HG02981 (cell line): Measurements from ENCODE around the gene SVIL.
"Not testable (repeated sequence)": the region's sequence is repeated elsewhere in the genome, so short reads cannot be mapped to it uniquely, and the experiment has no call there.

Experiments used
- ATAC-seq: cut with Tn5 transposase; IDR thresholded peaks from one replicate; pipeline ENCODE4 v1.9.1; 2021; ENCODE audit warnings: mild to moderate bottlenecking, moderate library complexity; ENCODE audit not compliant: unreplicated experiment

SVIL gene

GRCh38 chr10:29545122-29545521 lies 89.6 kb downstream of the SVIL start:
- ATAC-seq = no peak

DNA sequence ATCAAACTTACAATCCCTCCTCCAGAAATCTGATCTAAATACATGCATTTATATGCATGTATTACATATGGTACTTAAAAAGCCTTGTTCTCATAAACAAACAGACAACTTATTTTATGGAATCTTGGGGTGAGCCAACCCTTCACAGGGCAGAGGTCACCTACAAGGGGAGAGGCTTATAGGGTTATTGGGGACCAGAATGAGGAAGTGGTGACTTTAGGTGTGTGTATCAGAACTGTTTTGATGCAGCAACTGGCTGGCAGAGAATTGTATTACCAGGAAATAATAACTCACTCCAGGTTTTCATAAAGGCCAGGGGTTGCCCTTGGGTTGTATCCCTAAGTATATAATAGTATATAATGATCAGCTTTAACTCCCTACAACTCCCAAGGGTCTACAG lies 91.1 kb downstream of the SVIL start:
- no peak for ATAC-seq

GRCh38 chr10:29542723-29543122 lies 92.0 kb downstream of the SVIL start:
- ATAC-seq = no peak

DNA sequence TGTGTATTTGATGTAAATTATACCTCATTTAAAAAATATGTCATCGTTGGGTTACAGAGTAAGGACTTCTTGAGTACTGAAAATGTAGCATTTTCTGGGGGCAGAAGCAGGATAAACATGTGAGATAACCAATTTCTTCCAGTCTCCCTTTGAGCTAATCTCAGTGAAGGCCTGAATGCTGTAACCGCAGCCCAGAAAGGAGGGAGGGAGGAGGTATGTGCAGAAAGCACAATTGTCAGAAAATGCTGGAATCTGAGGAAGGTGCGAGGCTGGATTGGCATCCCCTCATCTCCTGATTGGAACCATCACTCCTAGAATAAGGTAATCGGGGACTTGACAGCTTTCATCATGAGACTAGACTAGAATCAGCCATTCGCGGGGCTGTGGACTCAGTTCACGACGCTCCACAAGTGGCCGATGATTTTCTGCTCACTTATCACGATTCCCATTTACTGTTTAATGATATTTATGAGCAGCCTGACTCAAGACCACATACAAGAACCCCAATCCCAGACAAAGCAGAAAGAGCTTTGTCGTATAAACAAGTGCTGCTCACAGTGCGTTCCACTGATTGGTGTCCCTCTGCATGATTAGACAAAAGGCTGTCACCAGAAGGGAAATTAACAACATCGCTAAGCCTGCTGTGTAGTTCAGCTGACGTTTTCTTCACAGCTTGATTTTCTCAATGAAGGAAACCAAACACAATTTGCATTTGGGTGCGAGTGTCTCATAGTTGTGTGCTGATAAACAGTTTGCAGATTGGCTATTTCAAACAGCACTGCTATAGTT lies 93.2 kb downstream of the SVIL start:
- no peak for ATAC-seq

- ATAC-seq = no peak
Observed at GRCh38 chr10:29540016-29540415, 94.8 kb downstream of the SVIL start.

- no peak for ATAC-seq
Observed at GRCh38 chr10:29539412-29539811, 95.4 kb downstream of the SVIL start.

DNA sequence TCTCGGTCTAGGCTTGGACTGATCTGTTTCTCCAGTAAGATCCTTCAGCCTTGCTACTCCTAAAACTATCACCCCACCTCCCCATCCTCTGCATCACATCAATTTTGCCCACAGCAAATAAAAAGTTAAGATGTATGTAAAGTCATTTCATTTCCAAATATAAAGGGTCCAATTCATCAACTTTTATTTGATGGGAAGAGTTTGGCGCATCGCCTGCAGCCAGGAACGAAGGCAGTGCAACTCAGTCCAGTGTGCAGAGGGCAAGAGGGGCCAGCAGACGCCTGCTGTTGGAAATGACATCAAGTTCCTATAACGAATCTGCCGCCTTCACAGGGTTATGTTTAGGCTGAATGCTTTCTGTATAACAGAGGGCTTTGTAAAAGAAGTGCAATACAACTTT lies 97.0 kb downstream of the SVIL start:
- ATAC-seq = no peak

GRCh38 chr10:29536691-29537090 lies 98.1 kb downstream of the SVIL start:
- not testable (repeated sequence) for ATAC-seq

GRCh38 chr10:29535778-29536453 lies 98.9 kb downstream of the SVIL start:
- ATAC-seq = no peak

DNA sequence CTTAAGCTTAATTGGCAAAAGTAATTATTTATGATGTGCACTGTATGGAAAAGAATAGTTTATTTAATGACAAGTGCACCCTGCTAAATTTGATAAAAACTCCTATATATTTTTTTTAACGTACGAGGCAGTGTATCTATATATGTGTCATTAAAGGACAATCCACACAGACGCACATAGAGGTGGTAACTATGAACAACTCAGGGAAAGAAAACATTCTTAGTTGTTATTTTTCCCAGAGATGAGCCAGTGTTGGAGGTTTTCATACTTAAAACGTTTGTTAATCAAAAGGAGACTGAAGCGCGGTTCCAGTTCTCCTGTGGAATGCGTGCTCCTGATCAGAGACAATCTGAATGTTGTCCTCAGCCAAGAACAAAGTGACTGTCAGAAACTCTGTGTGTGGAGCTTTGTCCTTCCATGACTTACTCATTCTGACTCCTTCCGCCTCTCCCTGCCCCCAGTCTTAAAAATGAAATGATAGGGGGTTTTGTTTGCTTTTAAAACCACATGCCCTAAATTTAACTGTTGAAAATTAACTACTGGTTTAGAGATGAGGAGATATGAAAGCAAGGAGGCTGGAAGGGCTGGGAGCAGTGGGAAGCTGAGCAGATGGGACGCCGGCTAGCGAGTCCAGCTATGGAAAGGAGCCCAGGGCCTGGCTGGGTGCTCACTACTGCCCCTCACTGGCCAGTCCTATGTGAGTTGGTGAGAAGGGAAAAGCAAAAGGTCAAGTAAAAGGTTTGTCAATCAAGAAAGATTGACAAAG lies 99.6 kb downstream of the SVIL start:
- no peak for ATAC-seq

DNA sequence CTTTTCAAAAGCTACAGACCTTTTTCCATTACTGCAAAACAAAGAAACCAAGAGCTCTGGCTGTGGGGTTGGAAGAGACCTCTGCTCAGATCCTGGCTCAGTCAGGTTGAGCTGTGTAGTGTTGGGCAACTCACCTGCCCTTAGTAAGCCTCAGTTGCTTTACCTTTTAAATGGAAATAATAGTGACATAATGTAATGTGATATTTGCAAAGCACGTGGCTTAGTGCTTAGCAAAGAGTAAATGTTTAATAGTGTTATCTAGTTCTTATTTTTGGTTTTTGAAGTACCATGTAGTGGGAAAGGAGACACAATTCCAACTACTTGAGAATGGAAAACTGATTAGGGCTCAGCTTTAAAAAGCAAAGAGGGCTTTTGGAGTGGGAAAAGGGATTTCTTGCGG lies 100.2 kb downstream of the SVIL start:
- ATAC-seq = no peak

DNA sequence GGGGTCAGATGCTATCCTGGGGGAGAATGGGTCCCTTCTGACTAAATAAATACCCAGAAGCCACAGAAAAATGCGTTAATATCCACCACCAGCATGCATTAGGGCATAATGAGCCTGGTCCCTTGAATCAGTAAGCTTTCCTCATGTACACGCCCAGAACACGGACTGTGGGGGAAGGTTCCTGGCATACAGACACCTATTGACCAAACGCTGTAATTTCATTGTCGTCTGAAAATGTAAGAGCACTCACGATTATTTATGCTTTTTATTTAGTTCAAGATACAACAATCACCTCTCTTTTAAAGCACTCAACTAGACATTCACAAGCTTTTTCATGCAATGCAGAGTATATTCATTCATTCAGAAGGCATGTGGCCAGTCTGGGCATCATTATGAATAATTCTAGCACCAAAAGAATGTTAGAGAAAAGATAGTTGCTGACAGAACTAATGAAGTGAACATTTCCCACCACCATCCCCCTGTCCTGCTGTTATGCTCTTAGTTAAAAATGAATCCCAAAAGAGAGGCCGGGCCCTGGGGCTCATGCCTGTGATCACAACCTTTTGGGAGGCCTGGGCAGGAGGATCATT lies 101.0 kb downstream of the SVIL start:
- no peak for ATAC-seq

GRCh38 chr10:29533046-29533445 lies 101.7 kb downstream of the SVIL start:
- ATAC-seq = no peak

DNA sequence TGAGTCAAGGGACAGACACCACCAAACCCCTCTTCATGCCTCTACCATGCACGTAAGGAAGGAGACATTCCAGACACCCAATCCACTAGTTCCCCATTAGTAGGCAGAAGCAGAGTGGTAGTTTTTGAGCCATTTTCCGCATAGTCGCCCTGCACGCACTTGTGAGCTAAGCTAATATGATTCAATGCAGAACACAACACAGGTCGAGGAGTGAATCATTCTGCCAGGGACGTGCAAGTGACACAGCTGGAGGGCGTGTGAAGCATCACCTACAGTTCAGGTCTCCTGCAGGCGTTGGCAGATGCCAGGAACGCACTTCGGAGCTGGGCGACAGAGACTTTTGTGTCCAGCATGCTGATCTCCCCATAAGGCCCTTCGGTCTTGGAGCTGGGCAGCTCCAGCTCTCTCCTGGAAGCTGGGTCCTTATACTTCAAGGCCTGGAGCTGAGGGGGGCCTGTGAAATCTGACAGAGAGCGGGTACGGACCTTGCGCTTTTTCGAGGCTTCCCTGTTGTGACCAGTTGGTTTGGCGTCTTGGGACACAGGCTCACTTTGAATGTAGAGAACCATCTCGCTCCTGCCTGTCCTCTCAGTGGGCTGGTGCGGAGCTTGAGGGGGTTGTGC lies 102.4 kb downstream of the SVIL start:
- ATAC-seq = no peak

DNA sequence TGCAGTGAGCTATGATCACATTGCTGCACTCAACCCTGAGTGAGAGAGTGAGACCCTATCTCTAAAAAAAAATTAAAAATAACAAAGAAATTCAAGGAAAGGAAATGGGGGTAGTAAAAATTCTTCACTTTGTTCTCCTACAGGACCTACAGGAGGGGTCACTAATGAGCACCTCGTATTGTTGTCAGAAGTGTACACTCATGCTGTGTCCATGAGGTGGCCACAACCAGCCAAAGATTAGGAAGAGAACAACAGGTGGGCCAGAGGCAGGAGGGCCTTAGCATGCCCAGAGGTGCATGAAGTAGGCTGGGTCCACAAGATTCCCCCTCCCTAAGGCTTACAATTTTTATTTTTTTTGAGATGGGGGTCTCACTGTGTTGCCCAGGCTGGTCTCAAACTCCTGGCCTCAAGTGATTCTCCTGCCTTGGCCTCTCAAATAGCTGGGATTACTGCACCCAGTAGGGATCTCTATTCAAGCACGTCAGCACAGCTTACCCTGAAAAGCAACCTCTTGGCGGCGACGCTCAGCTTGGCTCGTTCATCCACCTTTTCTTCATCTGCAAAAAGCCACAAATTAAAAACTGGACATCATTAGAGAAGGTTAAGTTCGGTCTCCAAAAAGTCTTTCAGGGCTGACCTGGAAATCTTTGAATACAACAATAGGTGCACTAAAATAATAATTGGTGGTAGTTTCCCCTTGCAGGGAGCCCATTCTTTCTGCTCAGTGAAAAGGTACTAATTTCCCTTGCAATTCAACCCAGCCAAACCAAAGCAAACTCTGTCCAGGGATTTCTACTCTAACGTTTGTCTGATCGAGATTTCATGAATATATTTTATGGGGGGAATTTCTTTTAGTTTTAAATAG lies 104.4 kb downstream of the SVIL start:
- ATAC-seq = no peak

DNA sequence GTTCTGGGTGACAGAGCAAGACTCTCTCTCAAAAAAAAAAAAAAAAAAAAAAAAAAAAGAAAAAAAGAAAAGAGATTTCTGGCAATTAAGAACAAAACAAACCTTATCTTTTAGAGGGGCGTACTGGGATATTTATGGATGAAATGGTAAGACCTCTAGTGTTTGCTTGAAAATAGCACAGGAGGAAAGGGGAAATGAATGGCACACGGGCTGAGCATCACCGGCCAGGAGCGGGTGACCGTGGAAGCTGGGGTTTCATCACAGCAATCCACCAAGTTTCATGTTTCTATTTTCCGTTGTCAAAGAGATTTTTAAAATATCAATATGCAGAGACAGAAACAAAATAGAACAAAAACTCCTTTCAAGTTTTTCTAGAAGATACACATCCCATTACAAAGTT lies 105.6 kb downstream of the SVIL start:
- no peak for ATAC-seq

DNA sequence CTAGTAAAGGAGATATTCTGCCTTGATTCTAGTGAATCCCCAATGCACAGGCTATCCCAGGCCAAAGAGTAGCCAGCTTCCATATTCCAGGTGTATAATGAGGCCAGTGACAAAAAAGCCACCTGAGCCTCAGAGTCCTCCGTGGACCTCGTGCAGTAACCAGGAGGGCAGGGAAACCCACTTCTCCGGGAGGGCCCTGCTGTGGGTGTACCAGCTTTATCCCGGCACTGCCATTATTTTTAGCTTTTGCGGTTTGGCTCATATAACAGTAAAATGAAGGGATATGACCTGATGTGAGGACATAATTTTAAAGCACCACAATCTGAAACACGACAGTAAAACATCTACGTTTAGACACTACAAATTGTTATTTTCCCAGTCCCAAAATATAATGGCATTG lies 109.0 kb downstream of the SVIL start:
- no peak for ATAC-seq

- no peak for ATAC-seq
Observed at GRCh38 chr10:29524720-29525119, 110.1 kb downstream of the SVIL start.

DNA sequence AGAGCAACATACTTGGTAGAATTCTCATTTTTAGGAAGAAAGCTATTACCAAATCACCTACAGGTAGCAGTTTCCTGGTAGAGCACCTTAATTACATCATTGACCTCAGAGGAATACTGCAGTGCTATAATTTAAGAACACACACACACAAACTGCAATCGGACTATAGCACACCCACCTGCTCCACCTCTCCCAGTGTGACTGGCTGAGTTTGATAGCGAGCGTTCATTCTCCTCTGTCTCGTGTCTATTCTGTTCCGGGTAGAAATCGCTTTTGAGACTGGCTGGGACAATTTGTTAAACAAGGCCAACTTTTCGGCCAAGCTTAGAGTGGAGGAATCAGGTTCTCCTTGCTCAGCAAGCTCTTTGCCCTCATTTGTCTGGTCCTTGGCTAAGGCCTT lies 110.5 kb downstream of the SVIL start:
- no peak for ATAC-seq

- no peak for ATAC-seq
Observed at GRCh38 chr10:29522918-29523317, 111.9 kb downstream of the SVIL start.
